GM18508 (cell line): Measurements from ENCODE around the gene ACKR4.
"Not testable (repeated sequence)": the region's sequence is repeated elsewhere in the genome, so short reads cannot be mapped to it uniquely, and the experiment has no call there.

Source experiments
- ATAC-seq: cut with Tn5 transposase; IDR thresholded peaks from one replicate; pipeline ENCODE4 v1.9.1; 2021; ENCODE audit warnings: moderate number of reproducible peaks; ENCODE audit not compliant: insufficient read depth, unreplicated experiment

Gene ACKR4

GRCh38 chr3:132593241-132593946 lies 3.7 kb upstream of the ACKR4 start:
- no peak for ATAC-seq

GRCh38 chr3:132593947-132594323 lies 3.1 kb upstream of the ACKR4 start:
- ATAC-seq = no peak

GRCh38 chr3:132594498-132594897 lies 2.6 kb upstream of the ACKR4 start:
- ATAC-seq = no peak

GRCh38 chr3:132595014-132595413 lies 2.1 kb upstream of the ACKR4 start:
- no peak for ATAC-seq

- ATAC-seq = no peak
Measured at GRCh38 chr3:132596326-132596725, 744 bp upstream of the ACKR4 start.

GRCh38 chr3:132597660-132598059 lies 590 bp downstream of the ACKR4 start:
- ATAC-seq = no peak

GRCh38 chr3:132598181-132598580 lies 1.1 kb downstream of the ACKR4 start:
- no peak for ATAC-seq

GRCh38 chr3:132600614-132601013 lies 3.5 kb downstream of the ACKR4 start:
- ATAC-seq = not testable (repeated sequence)

- ATAC-seq = no peak
Measured at GRCh38 chr3:132605374-132605792, 8.3 kb downstream of the ACKR4 start.

- no peak for ATAC-seq
Measured at GRCh38 chr3:132606085-132606484, 9.0 kb downstream of the ACKR4 start.

- ATAC-seq = not testable (repeated sequence)
Measured at GRCh38 chr3:132606620-132607019, 9.6 kb downstream of the ACKR4 start.

GRCh38 chr3:132615301-132615700 lies 18.2 kb downstream of the ACKR4 start:
- ATAC-seq = not testable (repeated sequence)

- no peak for ATAC-seq
Measured at GRCh38 chr3:132615881-132616280, 18.8 kb downstream of the ACKR4 start.

- no peak for ATAC-seq
Measured at GRCh38 chr3:132616780-132617179, 19.7 kb downstream of the ACKR4 start.

GRCh38 chr3:132622148-132622547 lies 25.1 kb downstream of the ACKR4 start:
- ATAC-seq = no peak

- no peak for ATAC-seq
Measured at GRCh38 chr3:132622761-132623160, 25.7 kb downstream of the ACKR4 start.

GRCh38 chr3:132623646-132624045 lies 26.6 kb downstream of the ACKR4 start:
- ATAC-seq = no peak

- no peak for ATAC-seq
Measured at GRCh38 chr3:132624790-132625189, 27.7 kb downstream of the ACKR4 start.

GRCh38 chr3:132625613-132626012 lies 28.5 kb downstream of the ACKR4 start:
- ATAC-seq = peak; percentile 84

- ATAC-seq = no peak
Measured at GRCh38 chr3:132626955-132627354, 29.9 kb downstream of the ACKR4 start.

GRCh38 chr3:132628157-132628556 lies 31.1 kb downstream of the ACKR4 start:
- ATAC-seq = no peak

- ATAC-seq = no peak
Measured at GRCh38 chr3:132629928-132630327, 32.9 kb downstream of the ACKR4 start.
